HG03159 (cell line): Measurements from ENCODE around the gene YBX3.
"Not testable (repeated sequence)": the region's sequence is repeated elsewhere in the genome, so short reads cannot be mapped to it uniquely, and the experiment has no call there.

Source experiments
- ATAC-seq: cut with Tn5 transposase; IDR thresholded peaks from one replicate; pipeline ENCODE4 v1.9.1; 2021; ENCODE audit warnings: mild to moderate bottlenecking, moderate library complexity; ENCODE audit not compliant: unreplicated experiment

YBX3 gene

DNA sequence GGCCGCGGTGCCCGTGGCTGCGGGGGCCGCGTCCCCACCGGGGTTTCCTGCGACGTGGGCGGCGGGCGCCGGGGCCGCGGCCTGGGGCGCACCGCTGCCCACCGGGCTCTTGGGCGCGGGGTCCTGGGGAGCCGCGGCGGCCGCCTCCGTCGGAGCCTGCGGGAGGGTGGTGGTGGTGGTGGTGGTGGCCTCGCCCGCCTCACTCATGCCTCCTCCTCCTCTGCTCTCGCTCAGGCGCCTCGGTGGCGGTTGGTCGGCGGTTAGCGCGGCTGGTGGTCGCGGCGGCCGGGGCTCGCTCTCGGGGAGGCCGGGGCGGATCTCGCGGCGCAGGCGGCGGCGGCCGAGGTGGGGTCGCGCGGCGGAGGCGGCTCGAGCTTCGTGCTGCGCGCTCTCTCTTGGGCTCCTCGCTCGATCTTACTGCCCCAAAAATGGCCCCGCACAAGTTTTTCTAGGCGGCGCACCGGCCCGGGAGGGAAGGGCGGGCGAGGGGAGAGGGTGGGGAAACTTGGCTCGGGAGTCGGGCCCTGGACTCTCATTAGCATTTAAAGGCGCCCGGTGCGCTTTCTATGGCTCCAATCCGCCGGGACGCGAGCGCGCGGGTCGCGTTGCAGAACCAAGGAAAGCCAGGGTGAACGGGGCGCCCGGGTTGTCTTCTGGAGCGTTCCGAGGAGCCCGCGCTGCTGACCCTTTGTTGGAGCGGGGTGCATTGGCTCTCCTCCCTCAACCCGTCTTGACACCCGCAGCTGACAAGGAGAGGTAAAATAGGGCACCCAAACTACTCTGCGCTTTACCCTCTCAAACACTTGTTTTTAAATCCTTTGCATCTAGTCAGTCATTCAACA is at the start of gene YBX3:
YBX3 (minus strand) TSS at position 419 of the 842 bp plus-strand sequence; CDS start at position 207, 212 bp downstream.
- ATAC-seq: peak; percentile 49

DNA sequence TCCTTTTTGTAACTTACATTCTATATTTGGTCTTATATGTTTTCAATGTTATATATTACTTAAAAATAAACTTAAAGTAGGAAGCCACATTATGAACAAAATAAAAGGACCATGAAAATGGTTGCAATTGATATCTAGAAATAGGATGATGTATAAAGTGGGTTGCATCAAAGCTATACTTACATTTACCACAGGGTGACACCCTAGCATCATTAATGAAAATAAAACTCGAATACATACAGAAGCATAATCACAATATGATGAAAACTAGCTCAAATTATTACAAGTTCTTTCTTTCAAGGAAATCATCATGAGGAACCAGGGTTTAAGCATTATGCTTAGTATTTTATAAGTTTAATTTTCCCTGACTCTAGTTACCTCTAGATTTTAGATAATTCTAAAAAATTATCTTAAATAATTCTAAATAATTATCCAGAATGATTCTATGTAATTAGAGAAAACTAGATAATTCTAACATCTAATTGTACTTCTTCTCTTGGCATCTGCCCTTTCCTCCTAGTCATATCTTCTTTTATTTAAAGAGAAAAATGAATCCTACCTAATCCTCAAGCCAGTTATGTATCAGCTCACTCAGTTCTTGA is 48.1 kb upstream of the YBX3 start:
- no peak for ATAC-seq

DNA sequence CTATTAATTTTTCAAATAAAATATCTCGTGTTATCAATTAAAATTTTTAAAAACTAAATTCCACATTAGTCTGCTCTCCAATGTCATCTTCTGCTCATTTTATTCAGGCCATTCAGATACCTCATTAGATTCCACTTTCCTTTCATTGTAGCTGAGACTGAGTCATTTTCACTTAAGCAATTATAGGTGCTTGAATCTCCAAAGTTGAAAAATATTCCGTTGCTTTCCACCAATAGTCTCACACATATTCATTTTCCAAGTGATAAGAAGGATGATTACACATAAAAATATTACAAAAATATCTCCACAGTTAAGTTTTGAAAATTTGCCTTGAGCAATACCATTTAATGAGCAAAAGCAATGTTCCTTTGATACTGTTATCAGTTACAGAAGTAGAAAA is 36.5 kb upstream of the YBX3 start:
- no peak for ATAC-seq

DNA sequence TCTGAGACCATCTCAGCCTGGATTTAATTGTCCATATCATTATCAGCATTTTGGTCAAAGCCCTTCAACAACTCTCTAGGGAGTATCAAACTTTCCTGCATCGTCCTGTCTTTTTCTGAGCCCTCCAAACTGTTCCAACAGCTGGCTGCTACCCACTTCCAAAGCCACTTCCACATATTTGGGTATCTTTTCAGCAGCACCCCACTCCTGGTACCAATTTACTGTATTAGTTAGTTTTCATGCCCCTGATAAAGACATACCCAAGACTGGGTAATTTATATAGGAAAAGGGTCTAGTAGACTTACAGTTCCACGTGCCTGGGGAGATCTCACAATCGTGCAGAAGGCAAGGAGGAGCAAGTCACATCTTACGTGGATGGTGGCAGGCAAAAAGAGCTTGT is 33.1 kb upstream of the YBX3 start:
- no peak for ATAC-seq

DNA sequence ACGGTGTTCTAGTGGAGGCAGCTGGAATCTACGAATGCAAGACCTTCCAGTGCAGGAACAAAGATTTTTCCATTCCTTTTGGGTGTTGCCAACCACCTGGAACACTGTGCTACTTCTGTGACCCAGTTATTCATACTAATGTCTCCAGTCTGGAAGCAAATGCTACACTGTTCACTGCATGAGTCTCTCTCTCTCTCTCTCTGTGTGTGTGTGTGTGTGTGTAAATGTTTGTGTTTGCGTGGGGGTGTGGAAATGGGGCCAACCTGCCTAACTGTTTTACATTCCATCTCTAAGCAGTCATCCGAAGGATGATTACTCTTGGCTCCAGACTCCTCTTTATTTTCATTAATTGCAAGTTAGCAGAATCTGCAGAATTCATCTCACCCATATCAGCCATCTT is 29.9 kb upstream of the YBX3 start:
- no peak for ATAC-seq

DNA sequence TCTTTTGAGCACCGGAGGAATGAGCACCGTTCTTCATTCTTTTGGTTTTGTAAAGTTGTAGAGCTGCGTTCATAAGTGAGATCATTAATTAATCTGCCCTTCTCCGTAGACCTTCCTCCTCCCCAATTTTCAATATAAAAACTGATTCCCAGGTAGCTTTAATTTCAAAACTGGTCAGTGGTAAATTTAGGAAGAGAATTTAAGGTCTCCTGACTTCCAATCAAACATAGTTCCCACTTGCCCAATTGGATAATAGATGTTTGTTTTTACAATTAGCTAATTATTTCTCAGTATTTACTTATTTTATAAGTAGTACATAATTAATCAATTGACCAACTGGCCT is 27.2 kb upstream of the YBX3 start:
- no peak for ATAC-seq

DNA sequence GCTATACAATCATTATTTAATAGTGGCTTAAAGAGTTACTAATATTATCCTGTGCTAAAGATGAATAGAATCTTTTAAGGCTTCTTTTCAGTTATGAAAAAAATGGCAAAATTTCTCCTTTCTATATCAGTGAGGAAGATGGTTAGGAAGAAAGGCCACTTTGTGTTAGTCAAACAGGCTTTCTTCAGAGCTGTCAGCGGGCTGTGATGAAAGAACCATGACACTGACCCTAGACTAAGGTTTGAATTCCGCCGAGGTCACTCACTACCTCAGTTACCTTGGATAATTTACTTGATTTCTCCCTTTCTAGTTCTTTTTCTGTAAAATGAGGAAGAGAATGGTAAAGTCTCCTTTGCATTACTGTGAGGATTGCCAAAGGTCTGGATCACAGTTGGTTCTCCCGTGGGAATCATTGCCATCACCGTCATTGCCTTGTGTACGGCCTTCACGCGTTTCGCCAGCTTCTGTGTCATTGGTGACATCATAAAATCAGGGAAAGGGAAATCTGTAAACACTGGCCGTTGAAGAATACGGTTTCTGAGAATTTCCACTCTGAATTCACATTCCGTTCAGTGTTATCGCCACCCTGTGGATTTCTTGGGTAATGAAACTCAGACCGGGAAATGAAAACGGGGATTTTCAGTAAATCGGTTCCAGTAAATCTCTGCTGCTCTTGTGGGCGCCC is 26.7 kb upstream of the YBX3 start:
- ATAC-seq: peak; percentile 90

DNA sequence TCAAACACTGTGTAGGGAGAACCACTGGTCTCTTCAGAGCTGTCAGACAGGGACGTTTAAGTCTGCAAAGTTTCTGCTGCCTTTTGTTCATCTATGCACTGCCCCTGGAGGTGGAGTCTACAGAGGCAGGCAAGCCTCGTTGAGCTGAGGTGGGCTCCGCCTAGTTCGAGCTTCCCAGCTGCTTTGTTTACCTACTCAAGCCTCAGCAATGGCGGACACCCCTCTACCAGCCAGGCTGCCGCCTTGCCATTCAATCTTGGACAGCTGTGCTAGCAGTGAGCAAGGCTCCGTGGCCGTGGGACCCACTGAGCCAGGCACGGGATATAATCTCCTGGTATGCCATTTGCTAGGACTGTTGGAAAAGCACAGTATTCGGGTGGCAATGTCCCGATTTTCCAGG is 24.6 kb upstream of the YBX3 start:
- no peak for ATAC-seq

DNA sequence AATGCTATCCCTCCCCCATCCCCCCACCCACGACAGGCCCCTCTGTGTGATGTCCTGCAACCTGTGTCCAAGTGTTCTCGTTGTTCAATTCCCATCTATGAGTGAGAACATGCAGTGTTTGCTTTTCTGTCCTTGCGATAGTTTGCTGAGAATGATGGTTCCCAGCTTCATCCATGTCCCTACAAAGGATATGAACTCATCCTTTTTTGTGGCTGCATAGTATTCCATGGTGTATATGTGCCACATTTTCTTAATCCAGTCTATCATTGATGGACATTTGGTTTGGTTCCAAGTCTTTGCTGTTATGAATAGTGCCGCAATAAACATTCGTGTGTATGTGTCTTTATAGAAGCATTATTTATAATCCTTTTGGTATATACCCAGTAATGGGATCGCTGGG is 20.3 kb upstream of the YBX3 start:
- ATAC-seq: not testable (repeated sequence)

DNA sequence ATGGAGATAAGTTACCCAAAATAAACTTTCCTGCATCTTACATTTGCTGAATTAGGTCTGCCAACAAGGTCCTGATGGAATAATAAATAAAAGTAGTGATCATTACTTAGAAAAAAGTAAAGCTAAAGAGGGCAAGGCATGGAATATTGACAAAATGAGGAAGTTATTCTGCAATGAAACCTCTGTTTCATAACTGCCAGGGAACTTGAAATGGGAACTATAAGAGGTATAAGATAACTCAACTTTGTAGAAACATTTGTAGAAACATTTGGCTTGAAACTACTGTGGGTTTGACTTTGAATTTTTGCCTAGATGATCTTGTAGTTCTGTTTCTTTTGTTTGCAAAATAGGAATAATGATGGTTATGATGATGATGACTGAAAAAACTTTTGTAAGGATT is 18.7 kb upstream of the YBX3 start:
- ATAC-seq: no peak

DNA sequence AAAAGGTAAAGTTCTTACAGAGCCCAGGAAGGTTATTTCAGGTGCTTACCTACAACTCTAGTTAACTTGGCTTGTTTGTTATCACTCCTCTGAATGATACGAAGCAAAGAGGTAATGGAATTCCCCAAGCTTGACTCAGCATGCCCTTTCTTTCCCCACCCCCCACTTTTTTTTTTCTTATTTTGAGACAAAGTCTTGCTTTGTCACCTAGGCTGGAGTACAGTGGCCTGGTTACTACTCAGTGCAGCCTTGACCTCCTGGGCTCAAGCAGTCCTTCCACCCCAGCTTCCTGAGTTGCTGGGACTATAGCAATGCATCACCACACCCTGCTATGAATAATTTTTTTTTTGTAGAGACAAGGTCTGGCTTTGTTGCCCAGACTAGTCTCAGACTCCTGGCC is 17.1 kb upstream of the YBX3 start:
- no peak for ATAC-seq

DNA sequence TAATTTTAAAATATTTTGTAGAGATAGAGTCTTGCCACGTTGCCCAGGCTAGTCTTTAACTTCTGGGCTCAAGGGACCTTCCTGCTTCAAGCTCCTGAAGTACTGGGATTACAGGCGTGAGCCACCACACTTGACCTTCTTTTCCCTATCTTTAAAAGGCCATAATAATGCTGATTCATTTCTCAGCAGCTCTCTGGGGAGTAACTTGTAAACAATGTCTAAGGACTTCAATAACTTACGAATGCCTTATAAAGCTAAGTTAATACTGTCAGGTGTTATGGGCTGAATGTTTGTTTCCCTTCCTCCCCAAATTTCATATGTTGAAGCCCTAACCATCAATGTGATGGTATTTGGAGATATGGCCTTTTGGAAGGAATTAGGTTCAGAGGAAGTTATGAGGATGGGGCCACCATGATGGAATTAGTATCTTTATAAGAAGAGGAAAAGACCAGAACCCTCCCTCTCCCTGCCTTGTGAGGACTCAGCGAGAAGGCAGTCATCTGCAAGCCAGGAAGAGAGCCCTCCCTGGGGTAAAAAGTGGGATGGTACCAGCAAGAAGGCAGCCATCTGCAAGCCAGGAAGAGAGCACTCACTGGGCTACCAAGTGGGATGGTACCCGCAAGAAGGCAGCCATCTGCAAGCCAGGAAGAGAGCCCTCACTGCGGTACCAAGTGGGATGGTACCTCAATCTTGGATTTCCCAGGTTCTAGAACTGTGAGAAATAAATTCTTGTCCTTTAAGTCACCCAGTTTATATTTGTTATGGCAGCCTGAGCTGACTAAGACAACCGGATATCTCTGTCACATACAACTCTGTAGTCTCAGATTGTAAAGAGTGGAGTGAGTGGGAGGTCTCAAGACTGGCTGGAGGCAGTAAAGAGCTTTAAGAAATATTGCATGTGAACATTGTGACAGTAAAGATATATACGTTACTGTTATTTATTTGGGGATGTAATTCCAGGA is 16.3 kb upstream of the YBX3 start:
- ATAC-seq: no peak

DNA sequence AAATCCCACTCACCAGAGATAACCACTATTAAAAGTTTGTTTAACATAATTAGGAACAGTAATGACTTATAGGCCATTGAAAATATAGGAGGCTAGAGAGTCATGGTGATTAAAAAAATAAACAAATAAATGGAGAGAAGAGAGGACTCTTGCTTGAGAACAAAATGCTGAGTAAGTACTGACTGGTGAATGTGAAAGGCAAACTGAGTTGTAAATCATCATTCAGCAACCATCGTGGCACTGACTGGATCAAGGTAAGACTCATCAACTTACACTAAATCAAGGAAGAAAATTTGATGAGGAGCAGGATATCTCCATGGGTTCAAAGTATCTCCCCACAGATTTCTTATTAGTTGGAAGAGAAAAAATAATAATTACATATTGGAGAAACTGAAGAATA is 14.1 kb upstream of the YBX3 start:
- ATAC-seq: no peak

DNA sequence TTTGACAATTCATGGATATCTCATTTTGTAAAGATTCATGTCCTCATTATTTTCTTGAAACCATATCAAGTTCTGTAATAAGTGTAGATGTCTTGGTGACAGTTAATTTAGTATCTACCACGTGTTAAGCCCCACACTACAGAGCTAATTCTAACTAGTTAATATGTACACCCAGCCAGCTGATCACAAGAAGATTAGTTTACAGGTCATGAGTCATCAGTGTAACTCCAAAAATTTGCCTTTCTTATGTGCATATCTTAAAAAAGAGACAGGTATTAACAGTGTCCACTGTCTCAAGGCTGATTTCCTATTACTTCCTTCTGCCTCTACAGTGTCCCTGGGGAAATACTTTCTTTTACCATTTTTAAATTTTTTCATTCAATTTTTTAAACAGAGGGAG is 13.3 kb upstream of the YBX3 start:
- ATAC-seq: no peak

DNA sequence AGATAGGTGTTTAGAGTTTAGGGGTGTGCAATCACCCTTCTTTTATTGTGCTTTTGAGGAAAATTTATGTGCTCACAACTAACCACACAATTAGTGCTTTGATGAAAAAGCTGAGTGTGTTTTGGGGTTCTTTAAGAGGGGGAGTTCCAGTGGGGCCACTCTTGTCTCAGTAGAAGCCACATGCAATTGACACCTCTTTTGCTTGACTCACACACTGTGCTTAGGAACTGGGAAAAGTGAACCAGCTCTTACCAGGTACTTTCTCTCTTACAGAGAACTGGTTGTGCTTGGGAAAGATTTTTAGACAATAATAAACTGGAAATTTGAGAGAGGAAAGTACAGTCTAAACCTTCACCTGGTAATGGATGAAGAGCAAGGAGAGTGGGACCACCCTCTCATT is 12.3 kb upstream of the YBX3 start:
- ATAC-seq: no peak

DNA sequence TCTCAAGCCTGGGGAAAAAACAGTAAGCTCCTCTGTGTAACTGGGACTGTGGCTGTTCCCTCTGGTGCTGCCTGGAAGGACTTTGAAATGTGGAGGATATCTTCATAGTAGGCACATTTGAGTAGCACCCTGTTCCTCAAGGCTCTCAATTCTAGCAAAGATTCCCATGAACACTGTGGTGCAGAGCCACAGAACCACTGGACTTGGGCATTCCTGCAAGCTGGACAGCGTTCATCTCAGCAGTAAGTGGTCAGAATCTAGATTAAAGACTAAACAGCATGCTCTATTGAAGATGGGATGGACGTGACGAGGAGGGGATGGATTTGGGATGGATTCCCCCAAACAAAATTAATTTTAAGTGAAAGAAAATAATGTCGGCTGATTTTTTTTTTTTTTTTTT is 9.4 kb upstream of the YBX3 start:
- no peak for ATAC-seq

DNA sequence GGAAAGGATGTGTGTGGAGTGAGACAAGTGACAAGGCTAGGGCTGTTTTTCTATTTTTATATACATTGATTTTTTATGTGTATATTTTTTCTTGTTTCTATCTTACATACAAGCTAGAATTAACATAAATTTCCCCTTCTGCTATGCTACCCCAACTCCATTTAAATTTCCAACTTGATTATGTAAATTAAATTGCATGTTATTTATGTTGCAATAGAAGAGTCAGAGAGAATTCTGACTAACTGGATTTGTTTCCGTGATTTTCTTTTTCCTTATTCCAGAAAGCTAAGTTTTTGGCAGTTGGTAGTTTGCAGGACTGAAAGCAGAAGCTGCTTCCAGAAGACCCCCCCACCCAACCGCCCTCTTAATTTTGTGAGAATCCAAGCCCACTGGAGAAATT is 8.9 kb upstream of the YBX3 start:
- no peak for ATAC-seq

DNA sequence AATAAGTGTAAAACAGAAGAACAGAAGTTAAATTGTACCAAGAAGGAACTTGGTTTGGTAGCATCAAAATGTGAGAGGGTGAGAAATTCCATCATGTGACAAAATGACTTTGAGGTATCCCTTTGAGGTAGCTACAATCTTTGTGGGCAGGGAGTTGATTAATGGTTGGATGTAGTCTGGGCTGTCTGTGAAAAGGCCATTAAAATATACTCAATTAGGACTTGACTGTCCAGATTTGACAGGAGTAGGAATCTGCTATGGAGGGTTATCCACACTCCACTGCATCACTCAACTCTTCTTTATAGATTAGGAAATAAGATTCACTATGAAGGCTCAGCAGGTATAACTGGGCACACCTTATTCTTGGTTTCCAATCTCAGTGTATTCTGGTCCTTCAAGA is 7.4 kb upstream of the YBX3 start:
- no peak for ATAC-seq

DNA sequence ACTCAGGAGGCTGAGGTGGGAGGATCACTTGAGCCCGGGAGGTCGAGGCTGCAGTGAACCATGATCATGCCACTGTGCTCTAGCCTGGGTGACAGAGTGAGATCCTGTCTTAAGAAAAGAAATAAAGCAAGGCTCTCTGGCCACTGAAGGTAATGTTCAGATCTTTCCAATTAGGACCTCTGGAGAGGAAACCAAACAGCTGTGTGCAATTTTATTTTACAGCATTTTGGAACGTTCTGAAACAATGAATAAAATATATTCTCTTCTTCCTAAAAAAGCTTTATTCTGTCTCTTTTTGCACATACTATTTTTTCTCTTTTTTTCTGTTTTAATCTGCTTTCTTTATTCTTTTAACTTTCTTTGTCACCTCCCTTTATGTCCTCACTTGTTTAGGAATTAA is 5.0 kb upstream of the YBX3 start:
- no peak for ATAC-seq

DNA sequence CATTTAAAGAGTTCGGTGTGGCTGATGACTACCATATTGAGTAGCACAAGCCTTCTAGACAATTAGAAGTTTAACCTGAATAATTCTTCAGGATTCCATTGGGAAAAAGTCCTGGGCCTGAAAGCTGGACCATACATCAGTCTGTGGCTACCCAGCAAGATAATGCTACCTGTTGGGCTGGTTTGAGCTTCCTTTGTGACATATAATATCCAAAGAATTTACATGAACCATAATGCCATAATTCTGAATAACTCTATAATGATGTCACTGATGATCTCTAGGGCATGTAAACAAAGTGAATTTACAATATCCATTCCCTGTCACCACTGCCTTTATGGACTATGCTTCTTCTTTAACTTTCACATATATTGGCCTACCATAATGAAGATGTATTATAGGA is 3.8 kb upstream of the YBX3 start:
- ATAC-seq: no peak

DNA sequence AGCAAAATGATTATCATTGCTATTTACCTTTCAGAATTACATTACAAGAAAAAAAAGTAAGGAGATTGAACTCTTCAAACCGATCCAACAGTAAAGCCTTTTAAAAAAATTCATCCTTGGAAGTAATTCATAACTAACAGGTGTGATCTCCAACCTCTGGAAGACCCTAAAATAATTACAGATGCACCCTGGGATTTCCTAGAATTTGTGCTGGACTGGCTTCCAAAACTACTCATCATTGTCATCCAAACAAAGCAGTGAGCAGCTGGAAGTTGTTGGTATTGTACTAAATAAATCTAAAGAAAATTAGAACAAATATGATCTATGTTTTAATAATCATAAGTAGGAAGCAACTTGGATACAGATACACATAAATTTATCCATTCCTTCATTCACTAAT is 1.9 kb upstream of the YBX3 start:
- no peak for ATAC-seq
